Motor neuron (in vitro differentiated cells): Measurements from ENCODE around the gene RASSF7. TPM values are rescaled to one million over a fixed set of nuclear protein-coding genes. Genes with fewer than 3 reads are reported as not detected.
"Not testable (repeated sequence)": the region's sequence is repeated elsewhere in the genome, so short reads cannot be mapped to it uniquely, and the experiment has no call there.

Source experiments
- ATAC-seq, 8 experiments: fragments of 200-7000 bp; cut with Tn5 transposase; replicated peaks in 6 of 8; 2 replicates each; pipeline ENCODE4 v1.8.0; 2021; ENCODE audit warnings: mild to moderate bottlenecking in 8 of 8, moderate library complexity in 8 of 8
- H3K27ac ChIP-seq, 2 donors: fragments of 250-450 bp; sonication (Bioruptor Pico); 2 replicates each; pipeline ENCODE4 v1.9.0; 2021; ENCODE audit warnings: antibody characterized with exemption in 2 of 2, mild to moderate bottlenecking in 2 of 2, moderate library complexity in 1 of 2
- H3K4me1 ChIP-seq, 2 donors: fragments of 250-450 bp; sonication (Bioruptor Pico); replicated peaks in 1 of 2; 2 replicates each; pipeline ENCODE4 v1.6.1; 2021; ENCODE audit warnings: antibody characterized with exemption in 2 of 2, mild to moderate bottlenecking in 2 of 2, moderate library complexity in 1 of 2
- H3K4me3 ChIP-seq, 5 donors: fragments of 250-450 bp; sonication (Bioruptor Pico); 2 replicates each; pipeline ENCODE4 v1.9.0; 2021; ENCODE audit warnings: antibody characterized with exemption in 5 of 5, mild to moderate bottlenecking in 5 of 5, moderate library complexity in 4 of 5
- WGBS, 10 experiments: fragments of 450-650 bp; shearing (Covaris generic); methylation state at CpG; one replicate each; pipeline ENCODE4 v1.0.0; 2022; 5-methylcytosine and 5-hydroxymethylcytosine counted together
- in situ Hi-C, 9 experiments: fragments of 400-800 bp; cut with MboI; loops; one replicate each; pipeline ENCODE4 v1.15.0; 2021; ENCODE audit warnings: low sequenced_read_pairs in 9 of 9, low pct_unique_long_range_greater_than_20kb in 2 of 9; ENCODE audit not compliant: unreplicated experiment in 9 of 9
- total RNA-seq, 8 experiments: library from RNA; unstranded; fragments of 300-600 nt; gene quantifications; 2 replicates each; pipeline versions ENCODE4 v1.2.3 to v1.2.4, GENCODE V29; 2022

RASSF7 gene
- 10 to 100 TPM in 1 of 8 experiments, 1 to 10 TPM in 7; 4.6 to 10.4 (median 7.0) TPM for total RNA-seq

DNA sequence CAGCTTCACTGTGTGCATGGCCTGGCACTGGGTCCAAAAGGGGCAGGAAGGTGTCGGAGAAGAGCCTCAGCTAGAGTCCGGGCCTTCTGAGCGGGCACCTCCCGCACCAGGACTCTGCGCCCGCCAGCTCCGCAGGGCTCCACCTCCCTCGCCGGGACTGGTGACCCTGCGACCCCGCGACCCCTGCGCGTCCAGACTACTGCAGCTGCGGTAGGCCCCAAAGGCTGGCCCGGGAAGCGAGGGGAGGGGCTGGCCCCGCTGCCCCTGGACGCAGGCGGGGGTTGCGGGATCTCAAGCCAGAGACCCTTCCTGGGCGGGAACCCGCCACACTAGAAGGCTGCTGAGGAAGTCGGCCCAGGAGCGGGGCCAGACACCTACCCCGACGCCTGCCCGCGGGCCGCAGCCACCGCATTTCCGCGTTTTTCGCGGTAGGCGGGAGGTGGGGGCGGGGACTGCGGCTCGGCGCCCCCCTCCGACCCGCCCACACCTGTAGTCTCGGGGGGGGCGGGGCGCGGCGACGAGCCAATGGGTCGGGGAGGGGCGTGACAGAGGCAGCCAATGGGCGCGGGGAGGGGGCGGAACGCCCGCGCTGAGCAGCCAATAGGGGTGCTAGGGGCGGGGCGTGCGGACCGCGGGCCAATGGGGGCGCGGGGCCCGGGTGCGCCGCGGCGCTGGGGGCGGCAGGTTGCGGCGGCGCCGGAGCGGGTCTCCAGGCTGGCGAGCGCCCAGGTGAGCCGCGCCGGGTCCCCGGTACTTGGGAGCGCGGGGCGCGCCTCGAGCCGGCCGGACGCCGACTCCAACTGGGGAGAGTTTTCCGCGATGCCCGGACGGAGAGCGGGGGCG lies at the start of gene RASSF7, which contains the start of gene LMNTD2:
RASSF7 (plus strand) TSS at position 666 of the 843 bp plus-strand sequence. CDS start 799 bp downstream, outside the sequence.
LMNTD2 (minus strand) TSS at position 434 of the 843 bp plus-strand sequence; CDS start at position 412, 22 bp downstream.
- Histone ChIP-seq H3K27ac (peak within 1 kb of the TSS in 1 of 2 donors; percentile 52), H3K4me1 (peaks cover 8 to 11% of the 10 kb centered on the region in 2 donors), H3K4me3 (peak within 1 kb of the TSS; percentile 73 to 94 (median 77))
- in situ Hi-C loops = loop anchor here in 1 of 9 experiments (25.0 kb wide), 1 partner anchor 202 kb away; no protein-coding TSS in a partner anchor
- 0% methylated on average over 2 of the region's 95 CpGs; no CpG with 5 or more reads in 9 of the 10 experiments for WGBS, 10 experiments
- ATAC-seq = peak; percentile 82 to 90 (median 89)

- no peak overlapping the region for H3K27ac ChIP-seq
- peak in 1 of 8 experiments; percentile 8 for ATAC-seq
- 71 to 95% (median 92%) methylated on average over 4 to 19 of the region's 29 CpGs for WGBS, 10 experiments
- in situ Hi-C loops = no loop called here
- peaks cover 2 to 3% of the 10 kb centered on the region in 2 donors for H3K4me1 ChIP-seq
- H3K4me3 ChIP-seq = no peak overlapping the region
Observed at GRCh38 chr11:512761-513595, 47.8 kb upstream of the RASSF7 start.

DNA sequence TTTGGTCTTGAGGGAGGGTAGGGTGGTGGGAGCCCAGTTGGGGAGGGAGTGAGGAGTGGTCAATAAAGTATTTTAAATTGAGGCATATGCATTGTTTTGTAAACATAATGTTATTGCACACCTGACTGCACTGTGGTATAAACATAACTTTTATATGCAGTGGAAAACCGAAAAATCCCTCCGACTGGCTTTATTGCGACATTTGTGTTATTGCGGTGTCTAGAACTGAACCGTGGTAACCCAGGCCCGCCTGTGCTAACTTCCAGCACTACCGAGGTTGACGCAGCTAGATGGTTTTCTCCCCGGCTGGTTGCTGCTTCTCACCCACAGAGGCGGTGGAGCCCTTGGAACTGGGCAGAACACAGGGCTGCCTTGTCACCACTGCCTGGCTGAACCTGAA lies 46.2 kb upstream of the RASSF7 start:
- 89 to 100% (median 97%) methylated on average over 2 to 9 of the region's 10 CpGs; no CpG with 5 or more reads in 3 of the 10 experiments for WGBS, 10 experiments
- H3K4me3 ChIP-seq = no peak overlapping the region
- no peaks in the 10 kb centered on the region for H3K4me1 ChIP-seq
- in situ Hi-C loops = no loop called here
- H3K27ac ChIP-seq = no peak overlapping the region
- no peak for ATAC-seq

DNA sequence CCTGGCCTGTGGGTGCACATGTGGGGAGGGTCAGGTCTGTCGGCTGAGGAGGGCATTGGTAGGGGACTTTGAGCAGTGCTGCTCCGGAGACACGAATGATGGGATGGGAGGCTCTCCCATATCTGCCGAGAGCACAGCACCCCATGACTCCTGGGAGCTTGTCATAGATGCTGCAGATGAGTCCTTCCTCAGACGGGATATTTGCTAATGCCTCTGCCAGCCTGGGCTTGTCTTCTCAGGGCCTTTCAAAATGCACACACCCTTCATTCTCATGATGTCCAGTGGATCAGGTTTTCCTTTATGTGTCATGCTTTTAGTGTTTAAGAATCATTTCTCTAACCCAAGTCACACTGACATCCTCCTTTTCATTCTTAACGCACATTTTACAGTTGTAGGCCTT lies 45.6 kb upstream of the RASSF7 start:
- Histone ChIP-seq H3K27ac (no peak overlapping the region), H3K4me1 (no peaks in the 10 kb centered on the region), H3K4me3 (no peak overlapping the region)
- ATAC-seq = peak in 1 of 8 experiments; percentile 1
- WGBS, 10 experiments = 58 to 100% (median 96%) methylated on average over 1 to 6 of the region's 6 CpGs; no CpG with 5 or more reads in 4 of the 10 experiments
- in situ Hi-C loops = no loop called here

DNA sequence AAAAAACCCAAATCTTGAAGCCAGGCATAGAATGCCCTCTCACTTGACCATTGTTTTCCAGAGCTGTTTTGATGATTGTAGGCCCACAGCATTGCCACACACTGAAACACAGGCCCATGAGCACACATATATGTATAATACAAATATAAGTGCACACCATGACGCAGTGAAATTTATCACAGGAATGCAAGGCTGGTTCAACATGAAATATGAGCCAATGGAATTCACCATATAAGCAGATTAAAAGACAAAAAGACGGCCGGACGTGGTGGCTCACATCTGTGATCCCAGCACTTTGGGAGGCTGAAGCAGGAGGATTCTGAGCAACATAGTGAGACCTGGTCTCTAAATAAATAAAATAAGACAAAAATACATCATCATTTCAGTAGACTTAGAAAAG lies 44.4 kb upstream of the RASSF7 start:
- H3K4me1 ChIP-seq = no peaks in the 10 kb centered on the region
- H3K4me3 ChIP-seq = no peak overlapping the region
- H3K27ac ChIP-seq = no peak overlapping the region
- in situ Hi-C loops = no loop called here
- 70 to 100% (median 100%) methylated on average over 1 to 4 of the region's 4 CpGs; no CpG with 5 or more reads in 4 of the 10 experiments for WGBS, 10 experiments
- ATAC-seq = no peak

- H3K27ac ChIP-seq, H3K4me3 ChIP-seq, in situ Hi-C loops, ATAC-seq, H3K4me1 ChIP-seq: not testable (repeated sequence)
- 40 to 100% (median 89%) methylated on average over 1 to 8 of the region's 43 CpGs; no CpG with 5 or more reads in 4 of the 10 experiments for WGBS, 10 experiments
Observed at GRCh38 chr11:516918-517685, 43.7 kb upstream of the RASSF7 start.

DNA sequence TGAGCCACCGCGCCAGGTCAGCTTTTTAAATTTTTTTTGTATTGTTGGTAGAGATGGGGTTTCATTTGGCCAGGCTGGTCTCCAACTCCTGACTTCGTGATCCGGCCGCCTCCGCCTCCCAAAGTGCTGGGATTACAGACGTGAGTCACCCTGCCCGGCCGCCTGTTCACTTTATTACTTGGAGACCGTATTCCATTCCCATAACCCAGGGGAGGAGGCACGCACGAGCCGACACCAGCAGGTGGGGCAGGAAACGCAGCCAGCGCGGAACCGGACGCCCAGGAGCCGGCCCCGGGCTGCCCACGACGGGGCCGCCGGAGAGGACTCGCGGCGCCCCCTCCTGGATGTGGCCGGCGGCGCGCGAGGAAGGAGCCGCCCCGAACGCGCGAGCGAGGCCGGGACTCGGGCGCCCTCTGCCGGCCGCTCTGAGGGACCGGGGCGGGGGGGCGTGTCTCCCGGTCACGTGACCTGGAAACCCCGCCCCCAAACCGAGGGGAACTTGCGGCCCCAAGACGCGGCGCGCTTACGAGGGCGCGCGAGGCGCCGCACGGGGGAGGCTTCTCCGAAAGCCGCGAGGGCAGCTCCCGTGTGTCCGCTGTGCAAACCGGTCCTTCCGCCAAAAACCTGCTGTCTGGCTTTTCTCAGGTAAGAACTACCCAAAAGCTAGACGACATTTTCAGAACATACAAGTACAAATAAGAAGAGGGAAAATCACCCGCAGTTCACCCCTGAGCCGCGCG lies 42.1 kb upstream of the RASSF7 start:
- ATAC-seq = peak; percentile 50 to 98 (median 82)
- Histone ChIP-seq H3K4me1 (no peaks in the 10 kb centered on the region), H3K27ac (no peak overlapping the region), H3K4me3 (no peak overlapping the region)
- in situ Hi-C loops = no loop called here
- WGBS, 10 experiments = 24 to 86% (median 47%) methylated on average over 2 to 41 of the region's 74 CpGs; no CpG with 5 or more reads in 7 of the 10 experiments

GRCh38 chr11:520428-521176 lies 40.2 kb upstream of the RASSF7 start:
- no peaks in the 10 kb centered on the region for H3K4me1 ChIP-seq
- no peak overlapping the region for H3K27ac ChIP-seq
- 60 to 100% (median 94%) methylated on average over 2 to 13 of the region's 39 CpGs; no CpG with 5 or more reads in 3 of the 10 experiments for WGBS, 10 experiments
- ATAC-seq = peak in 3 of 8 experiments; percentile 16 to 21 (median 17)
- in situ Hi-C loops = no loop called here
- H3K4me3 ChIP-seq = no peak overlapping the region

- H3K27ac ChIP-seq = no peak overlapping the region
- no peak overlapping the region for H3K4me3 ChIP-seq
- no peaks in the 10 kb centered on the region for H3K4me1 ChIP-seq
- ATAC-seq = no peak
- 70 to 100% (median 89%) methylated on average over 2 to 6 of the region's 10 CpGs; no CpG with 5 or more reads in 6 of the 10 experiments for WGBS, 10 experiments
- in situ Hi-C loops = no loop called here
Observed at GRCh38 chr11:521177-521688, 39.5 kb upstream of the RASSF7 start.

DNA sequence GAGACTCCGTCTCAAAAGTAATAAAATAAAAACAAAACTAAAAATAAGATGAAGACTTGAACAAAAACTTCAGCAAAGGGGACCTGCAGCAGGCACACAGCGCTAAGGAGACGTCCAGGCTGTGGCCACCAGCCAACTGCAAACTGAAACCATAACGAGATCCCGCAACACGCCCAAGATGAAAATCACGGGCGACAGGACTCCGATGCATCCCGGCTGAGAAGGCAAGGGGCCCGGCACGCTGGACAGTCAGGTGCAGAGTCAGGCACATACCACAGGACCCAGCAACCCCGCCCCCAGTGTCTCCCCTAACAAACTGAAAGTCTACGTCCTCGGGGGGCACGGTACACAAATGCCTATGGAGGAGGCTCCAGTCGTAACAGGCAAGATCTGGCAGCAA lies 34.6 kb upstream of the RASSF7 start:
- in situ Hi-C loops = no loop called here
- ATAC-seq = no peak
- H3K27ac ChIP-seq = no peak overlapping the region
- peaks cover 9 to 12% of the 10 kb centered on the region in 2 donors for H3K4me1 ChIP-seq
- H3K4me3 ChIP-seq = no peak overlapping the region
- 40 to 93% (median 83%) methylated on average over 1 to 13 of the region's 17 CpGs; no CpG with 5 or more reads in 2 of the 10 experiments for WGBS, 10 experiments

GRCh38 chr11:528166-528814 lies 32.5 kb upstream of the RASSF7 start:
- in situ Hi-C loops = no loop called here
- Histone ChIP-seq H3K27ac (peak overlapping the region in 1 of 2 donors; percentile 40), H3K4me1 (peaks cover 9 to 12% of the 10 kb centered on the region in 2 donors), H3K4me3 (no peak overlapping the region)
- ATAC-seq = no peak
- 83 to 100% (median 91%) methylated on average over 1 to 4 of the region's 30 CpGs; no CpG with 5 or more reads in 6 of the 10 experiments for WGBS, 10 experiments
